LNCaP clone FGC (cell line): ENCODE results near the gene FSTL4.

ENCODE experiments used
- DNase-seq: peaks from one replicate; pipeline ENCODE4 v3.0.0-alpha.2; 2011; ENCODE audit warnings: low read depth
- H3K4me3 ChIP-seq: 2 replicates; pipeline ENCODE4 v1.5.1; 2011; ENCODE audit warnings: mild to moderate bottlenecking, low read depth, low read length, control low read depth
- TF ChIP-seq, protein P1 (sequence below): IDR thresholded peaks from 2 replicates; pipeline ENCODE4 v1.5.1; 2012; ENCODE audit warnings: mild to moderate bottlenecking; ENCODE audit not compliant: control insufficient read depth, insufficient read depth; ENCODE audit errors: extremely low read depth

FSTL4 gene

DNA sequence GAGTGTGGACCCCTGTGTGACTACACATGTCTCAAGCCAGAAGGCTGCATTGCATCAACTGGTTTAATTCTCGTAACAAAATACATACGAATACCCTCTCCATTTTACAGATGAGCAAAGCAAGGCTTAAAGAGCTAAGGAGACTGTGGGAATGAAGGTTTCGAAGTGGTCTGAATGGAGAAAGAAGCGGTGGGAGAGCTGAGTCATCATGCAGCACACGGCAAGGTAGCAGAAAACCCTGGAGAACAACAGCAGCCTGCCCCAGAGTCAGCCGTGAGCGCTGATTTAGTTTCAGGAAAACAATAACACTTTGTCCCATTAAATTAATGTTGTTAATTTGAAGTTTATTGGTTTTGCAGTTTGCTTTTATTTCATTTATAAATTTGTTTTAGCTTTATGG is 336.7 kb downstream of the FSTL4 start:
- peak; percentile 52 for DNase-seq
- TF ChIP-seq, protein P1, sequence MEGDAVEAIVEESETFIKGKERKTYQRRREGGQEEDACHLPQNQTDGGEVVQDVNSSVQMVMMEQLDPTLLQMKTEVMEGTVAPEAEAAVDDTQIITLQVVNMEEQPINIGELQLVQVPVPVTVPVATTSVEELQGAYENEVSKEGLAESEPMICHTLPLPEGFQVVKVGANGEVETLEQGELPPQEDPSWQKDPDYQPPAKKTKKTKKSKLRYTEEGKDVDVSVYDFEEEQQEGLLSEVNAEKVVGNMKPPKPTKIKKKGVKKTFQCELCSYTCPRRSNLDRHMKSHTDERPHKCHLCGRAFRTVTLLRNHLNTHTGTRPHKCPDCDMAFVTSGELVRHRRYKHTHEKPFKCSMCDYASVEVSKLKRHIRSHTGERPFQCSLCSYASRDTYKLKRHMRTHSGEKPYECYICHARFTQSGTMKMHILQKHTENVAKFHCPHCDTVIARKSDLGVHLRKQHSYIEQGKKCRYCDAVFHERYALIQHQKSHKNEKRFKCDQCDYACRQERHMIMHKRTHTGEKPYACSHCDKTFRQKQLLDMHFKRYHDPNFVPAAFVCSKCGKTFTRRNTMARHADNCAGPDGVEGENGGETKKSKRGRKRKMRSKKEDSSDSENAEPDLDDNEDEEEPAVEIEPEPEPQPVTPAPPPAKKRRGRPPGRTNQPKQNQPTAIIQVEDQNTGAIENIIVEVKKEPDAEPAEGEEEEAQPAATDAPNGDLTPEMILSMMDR: no peak
- no peak overlapping the region for H3K4me3 ChIP-seq

DNA sequence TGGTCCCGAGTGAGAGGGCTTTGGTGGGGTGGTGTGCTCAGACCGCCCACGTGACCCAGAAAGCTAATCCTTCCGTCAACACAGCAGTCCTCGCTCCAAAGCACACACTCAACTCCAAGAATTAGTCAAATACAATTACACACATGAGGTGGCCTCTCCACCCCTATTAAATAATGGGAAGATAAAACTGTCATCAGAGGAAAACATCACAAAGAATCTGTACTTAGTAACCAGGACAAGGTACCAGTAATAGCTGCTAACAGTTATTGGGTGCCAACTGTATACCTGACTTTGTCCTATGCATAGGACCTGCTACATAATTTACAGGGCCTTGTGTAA is 337.8 kb downstream of the FSTL4 start:
- TF ChIP-seq, protein P1: no peak
- no peak overlapping the region for H3K4me3 ChIP-seq
- no peak for DNase-seq

DNA sequence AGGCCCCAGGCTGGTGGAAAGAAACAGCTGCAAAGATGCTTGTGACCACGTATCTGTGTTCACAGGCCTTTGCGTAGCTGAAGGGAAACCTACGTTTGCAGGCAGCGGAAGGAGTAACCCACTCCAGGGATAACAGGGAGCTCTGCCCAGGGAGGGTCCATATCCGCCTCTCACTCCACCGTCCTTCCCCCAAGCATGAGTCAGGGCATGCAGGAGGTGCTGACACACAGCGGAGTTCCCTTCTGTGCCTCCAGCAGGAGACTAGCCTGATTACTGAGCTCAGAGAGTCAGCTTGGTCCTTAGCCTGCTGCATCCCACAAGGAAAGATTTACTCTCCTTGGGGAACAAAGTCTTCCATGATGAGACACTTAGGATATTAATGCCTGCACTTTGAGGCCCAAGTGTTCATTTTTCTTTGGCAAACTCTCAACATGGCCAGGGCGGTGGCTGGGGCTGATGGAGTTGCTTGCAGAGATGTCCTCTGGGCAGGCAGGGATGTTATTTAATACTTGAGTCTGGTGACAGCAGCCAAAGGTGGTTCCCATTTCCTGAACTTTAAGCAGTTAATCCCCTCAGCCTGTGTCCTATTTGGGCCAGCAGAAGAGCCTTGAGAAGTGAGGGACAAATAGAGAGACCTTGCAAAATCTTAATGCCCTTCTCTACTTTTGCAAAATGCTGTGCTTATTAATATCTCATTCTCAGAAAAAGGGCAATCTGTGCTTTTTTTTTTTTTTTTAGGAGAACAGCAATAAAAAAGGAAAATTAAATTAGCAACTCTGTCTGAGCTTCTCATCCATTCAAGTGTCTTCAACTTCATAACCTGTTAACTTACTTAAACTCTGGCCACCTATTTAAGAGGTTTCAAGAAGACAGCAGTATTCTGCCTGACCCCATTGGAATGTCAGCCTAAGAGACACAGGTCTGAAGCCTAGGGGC is 338.4 kb downstream of the FSTL4 start:
- H3K4me3 ChIP-seq: no peak overlapping the region
- TF ChIP-seq, protein P1: no peak
- DNase-seq: no peak

DNA sequence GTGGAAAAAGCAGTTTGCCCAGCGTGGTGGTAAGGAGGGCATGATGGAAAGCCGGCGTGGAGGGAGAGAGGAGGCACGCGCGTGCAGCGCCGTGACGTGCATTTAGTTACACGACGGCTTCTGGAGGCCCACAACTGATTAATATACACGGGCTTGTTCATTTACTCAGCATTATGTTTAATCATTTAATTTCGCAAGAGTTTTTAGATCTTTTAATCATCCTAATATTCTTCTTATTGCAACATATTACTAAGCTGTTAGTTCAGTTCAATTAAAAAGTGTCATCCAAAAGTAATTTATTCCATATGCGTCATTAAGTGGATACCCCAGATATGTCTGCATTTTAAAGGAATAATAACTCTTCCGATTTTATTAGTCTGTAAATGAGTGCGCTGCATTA is 340.0 kb downstream of the FSTL4 start:
- no peak for DNase-seq
- TF ChIP-seq, protein P1: no peak
- H3K4me3 ChIP-seq: no peak overlapping the region

DNA sequence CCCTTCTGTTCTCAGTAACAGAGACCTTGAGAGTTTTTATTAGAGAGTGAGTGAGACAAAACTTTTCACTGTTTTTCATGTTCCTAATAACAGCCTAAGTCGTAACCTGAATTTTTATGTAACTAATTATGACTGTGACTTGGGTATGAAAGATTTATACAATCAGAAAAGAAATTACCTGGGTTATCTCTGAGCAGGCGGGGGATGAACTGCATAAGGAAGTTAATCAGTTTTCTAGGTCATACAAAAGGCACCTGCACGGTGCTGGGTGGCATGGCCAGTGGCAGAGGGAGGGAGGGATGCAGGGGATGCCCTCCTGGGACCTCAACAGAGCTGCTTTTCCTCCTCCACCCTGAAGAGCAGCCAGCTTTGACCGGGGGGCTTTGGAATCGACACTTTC is 340.7 kb downstream of the FSTL4 start:
- TF ChIP-seq, protein P1: no peak
- DNase-seq: no peak
- H3K4me3 ChIP-seq: no peak overlapping the region

DNA sequence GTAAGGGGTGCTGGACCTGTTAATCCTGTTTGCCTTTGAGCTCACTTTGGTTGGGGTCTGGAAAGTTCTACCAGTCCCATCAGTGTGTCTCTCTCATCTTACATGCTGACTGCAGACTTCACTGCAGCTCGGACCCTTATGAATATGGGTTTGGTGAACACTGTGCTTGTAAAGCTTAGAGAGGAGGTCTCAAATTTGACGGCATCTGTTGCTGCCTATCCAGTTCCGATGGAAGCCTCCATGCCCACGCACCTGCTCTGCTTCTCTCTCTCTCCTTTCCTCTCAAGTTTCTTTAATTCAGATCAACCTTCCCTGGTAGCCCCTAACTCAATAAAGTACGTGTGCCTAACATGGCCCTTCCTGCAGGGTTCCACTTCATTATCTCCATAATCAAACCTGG is 342.6 kb downstream of the FSTL4 start:
- no peak overlapping the region for H3K4me3 ChIP-seq
- TF ChIP-seq, protein P1: no peak
- no peak for DNase-seq

DNA sequence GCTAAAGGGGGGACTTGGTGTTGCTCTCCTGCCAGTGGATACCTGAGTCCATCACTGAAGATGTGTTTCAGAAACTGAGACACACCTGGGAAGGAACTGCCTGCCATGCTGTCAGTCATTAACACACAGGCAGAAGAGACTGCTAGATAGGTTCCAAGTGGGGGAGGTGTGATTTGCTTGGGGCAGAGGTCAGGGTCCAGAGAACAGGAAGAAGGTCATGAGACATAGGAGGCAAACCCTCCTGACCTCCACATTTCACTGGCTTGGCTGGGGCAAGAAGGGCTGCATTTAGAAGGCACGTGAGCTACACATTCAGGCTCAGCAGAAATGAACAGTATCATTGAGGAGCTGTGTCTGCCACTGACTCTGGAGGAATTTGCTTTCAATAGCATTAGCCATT is 344.7 kb downstream of the FSTL4 start:
- no peak for DNase-seq
- H3K4me3 ChIP-seq: no peak overlapping the region
- TF ChIP-seq, protein P1: no peak
